Keratinocyte (primary cell): ENCODE results near the gene TSPAN17. TPM values are rescaled to one million over a fixed set of nuclear protein-coding genes. Genes with fewer than 3 reads are reported as not detected.

Experiments used
- DNase-seq: peaks from one replicate; pipeline ENCODE4 v3.0.0-alpha.2; 2011; ENCODE audit warnings: low read depth, missing footprints, low spot score
- FAIRE-seq: peaks from 2 replicates; lab custom pipeline; 2011; peaks lifted over from hg19 to GRCh38; lab: Jason Lieb, UNC
- H2AFZ ChIP-seq: 2 replicates; pipeline ENCODE4 v1.6.0; 2012; ENCODE audit warnings: low read length, control low read depth, inconsistent platforms; ENCODE audit not compliant: control insufficient read depth
- H3K27ac ChIP-seq: 2 replicates; pipeline ENCODE4 v1.5.1; 2011; ENCODE audit warnings: low read length; ENCODE audit not compliant: control insufficient read depth, insufficient read depth
- H3K27me3 ChIP-seq: 3 replicates; pipeline ENCODE4 v1.6.0; 2011; ENCODE audit warnings: low read length; ENCODE audit not compliant: control insufficient read depth, insufficient read depth; ENCODE audit errors: extremely low read depth
- H3K36me3 ChIP-seq, 2 experiments: 2 replicates in 1 of 2; 3 replicates in 1 of 2; pipeline ENCODE4 v1.5.1; 2011; ENCODE audit warnings: low read length in 2 of 2, mild to moderate bottlenecking in 1 of 2; ENCODE audit not compliant: control insufficient read depth in 2 of 2, insufficient read depth in 2 of 2; ENCODE audit errors: extremely low read depth in 1 of 2
- H3K4me1 ChIP-seq: 3 replicates; pipeline ENCODE4 v1.5.1; 2011; ENCODE audit warnings: low read length; ENCODE audit not compliant: control insufficient read depth, insufficient read depth; ENCODE audit errors: extremely low read depth
- H3K4me2 ChIP-seq: 3 replicates; pipeline ENCODE4 v1.6.0; 2011; ENCODE audit warnings: low read depth, low read length; ENCODE audit not compliant: control insufficient read depth, insufficient read depth; ENCODE audit errors: extremely low read depth
- H3K4me3 ChIP-seq, 3 experiments: fragments of 200-600 bp in 1 of 3; sonication (generic) in 1 of 3; 2 replicates in 2 of 3; 3 replicates in 1 of 3; pipeline ENCODE4 v1.5.1; 2011 to 2016; ENCODE audit warnings: low read length in 3 of 3, mild to moderate bottlenecking in 3 of 3, control low read depth in 2 of 3, inconsistent platforms in 1 of 3, low read depth in 1 of 3, mixed read lengths in 1 of 3, mixed run types in 1 of 3, moderate library complexity in 1 of 3; ENCODE audit not compliant: control insufficient read depth in 2 of 3, insufficient read depth in 2 of 3; ENCODE audit errors: extremely low read depth in 1 of 3
- H3K79me2 ChIP-seq: 2 replicates; pipeline ENCODE4 v1.6.0; 2012; ENCODE audit warnings: low read length; ENCODE audit not compliant: control insufficient read depth, insufficient read depth
- H3K9ac ChIP-seq: 3 replicates; pipeline ENCODE4 v1.6.0; 2011; ENCODE audit warnings: low read length; ENCODE audit not compliant: control insufficient read depth, insufficient read depth; ENCODE audit errors: extremely low read depth
- H3K9me1 ChIP-seq: 3 replicates; pipeline ENCODE4 v1.6.0; 2011; ENCODE audit warnings: low read length; ENCODE audit not compliant: control insufficient read depth, insufficient read depth; ENCODE audit errors: extremely low read depth
- H3K9me3 ChIP-seq: 2 replicates; pipeline ENCODE4 v1.5.1; 2012; ENCODE audit warnings: low read depth, low read length; ENCODE audit not compliant: control insufficient read depth
- H4K20me1 ChIP-seq: 3 replicates; pipeline ENCODE4 v1.6.0; 2011; ENCODE audit warnings: low read length; ENCODE audit not compliant: control insufficient read depth, insufficient read depth; ENCODE audit errors: extremely low read depth
- EZH2 ChIP-seq: IDR thresholded peaks from one replicate; pipeline ENCODE4 v1.6.1; 2012; ENCODE audit warnings: inconsistent platforms, mild to moderate bottlenecking, low read length, moderate library complexity
- dilution Hi-C: fragments of 300-500 bp; cut with MboI; formaldehyde crosslinking; loops from one replicate; pipeline ENCODE4 v1.7.0; 2020; ENCODE audit warnings: low sequenced_read_pairs; ENCODE audit not compliant: extremely low pct_ligation_motif_present
- polyA plus RNA-seq, 5 experiments: library from polyadenylated mRNA; depleted of rRNA in 3 of 5; stranded (reverse) in 3 of 5; stranded (forward) in 1 of 5; unstranded in 1 of 5; fragments of >200 nt; gene quantifications; 1 replicate in 1 of 5; 2 replicates in 3 of 5; 3 replicates in 1 of 5; pipeline versions ENCODE4 v1.2.1 to v1.2.3, GENCODE V29; 2011 to 2012; ENCODE audit warnings: missing spikeins in 2 of 5, low read depth in 1 of 5, low replicate concordance in 1 of 5
- TF ChIP-seq, protein P1 (sequence below), 3 experiments: IDR thresholded peaks in 1 of 3; conservative IDR thresholded peaks in 1 of 3; optimal IDR thresholded peaks in 1 of 3; 2 replicates in 2 of 3; 3 replicates in 1 of 3; pipeline versions ENCODE3 to v1.5.1; 2011; ENCODE audit warnings: low read length in 3 of 3, mild to moderate bottlenecking in 3 of 3, moderate library complexity in 2 of 3, control low read depth in 1 of 3, inconsistent platforms in 1 of 3; ENCODE audit not compliant: insufficient read depth in 2 of 3; ENCODE audit errors: extremely low read depth in 1 of 3

TSPAN17 gene
- polyA plus RNA-seq, 1 donor (not counting 4 experiments of a cell fraction or from before 2014, with no cell fraction given), result 53.1 TPM

DNA sequence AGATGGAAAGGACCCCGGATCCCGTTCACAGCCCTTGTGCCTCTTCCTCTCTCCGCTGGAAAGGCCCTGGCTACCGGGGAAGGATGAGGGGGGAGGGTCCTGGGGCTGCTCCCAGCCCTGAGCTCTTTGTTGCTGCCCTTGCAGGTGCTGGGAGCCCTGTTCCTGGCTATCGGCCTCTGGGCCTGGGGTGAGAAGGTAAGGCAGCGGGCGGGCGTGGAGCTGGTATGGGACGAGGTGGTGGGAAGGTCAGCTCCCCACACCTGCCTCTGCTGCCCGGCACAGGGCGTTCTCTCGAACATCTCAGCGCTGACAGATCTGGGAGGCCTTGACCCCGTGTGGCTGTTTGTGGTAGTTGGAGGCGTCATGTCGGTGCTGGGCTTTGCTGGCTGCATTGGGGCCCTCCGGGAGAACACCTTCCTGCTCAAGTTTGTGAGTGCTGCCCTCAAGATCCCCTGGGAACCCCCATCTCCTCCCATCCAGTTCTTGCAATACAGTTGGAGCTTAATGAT is 4.2 kb downstream of the TSPAN17 start:
- H3K36me3 ChIP-seq, result peaks cover 6 to 11% of the 10 kb centered on the region in 2 experiments
- FAIRE-seq, result no peak
- no peak overlapping the region for H3K9ac ChIP-seq
- H3K9me3 ChIP-seq, result no peaks in the 10 kb centered on the region
- H3K4me1 ChIP-seq, result peaks cover 26% of the 10 kb centered on the region
- no peaks in the 10 kb centered on the region for H3K27me3 ChIP-seq
- no peak for TF ChIP-seq EZH2
- TF ChIP-seq, protein P1, sequence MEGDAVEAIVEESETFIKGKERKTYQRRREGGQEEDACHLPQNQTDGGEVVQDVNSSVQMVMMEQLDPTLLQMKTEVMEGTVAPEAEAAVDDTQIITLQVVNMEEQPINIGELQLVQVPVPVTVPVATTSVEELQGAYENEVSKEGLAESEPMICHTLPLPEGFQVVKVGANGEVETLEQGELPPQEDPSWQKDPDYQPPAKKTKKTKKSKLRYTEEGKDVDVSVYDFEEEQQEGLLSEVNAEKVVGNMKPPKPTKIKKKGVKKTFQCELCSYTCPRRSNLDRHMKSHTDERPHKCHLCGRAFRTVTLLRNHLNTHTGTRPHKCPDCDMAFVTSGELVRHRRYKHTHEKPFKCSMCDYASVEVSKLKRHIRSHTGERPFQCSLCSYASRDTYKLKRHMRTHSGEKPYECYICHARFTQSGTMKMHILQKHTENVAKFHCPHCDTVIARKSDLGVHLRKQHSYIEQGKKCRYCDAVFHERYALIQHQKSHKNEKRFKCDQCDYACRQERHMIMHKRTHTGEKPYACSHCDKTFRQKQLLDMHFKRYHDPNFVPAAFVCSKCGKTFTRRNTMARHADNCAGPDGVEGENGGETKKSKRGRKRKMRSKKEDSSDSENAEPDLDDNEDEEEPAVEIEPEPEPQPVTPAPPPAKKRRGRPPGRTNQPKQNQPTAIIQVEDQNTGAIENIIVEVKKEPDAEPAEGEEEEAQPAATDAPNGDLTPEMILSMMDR (optimal IDR thresholded peaks at IDR 0.05 in 1 of 3, IDR thresholded peaks at IDR 0.05 in 1 of 3, conservative IDR thresholded peaks at IDR 0.05 in 1 of 3; ENCODE audit: extremely low read depth in 1 of 3, insufficient read depth in 2 of 3, low read length in 3 of 3), result no peak
- no peaks in the 10 kb centered on the region for H3K9me1 ChIP-seq
- dilution Hi-C loops, result no loop called here
- DNase-seq, result no peak
- H3K79me2 ChIP-seq, result peaks cover 28% of the 10 kb centered on the region
- H4K20me1 ChIP-seq, result peaks cover 4% of the 10 kb centered on the region
- H3K4me3 ChIP-seq, result no peak overlapping the region
- no peak overlapping the region for H3K27ac ChIP-seq
- H2AFZ ChIP-seq, result no peak overlapping the region
- H3K4me2 ChIP-seq, result no peak overlapping the region

DNA sequence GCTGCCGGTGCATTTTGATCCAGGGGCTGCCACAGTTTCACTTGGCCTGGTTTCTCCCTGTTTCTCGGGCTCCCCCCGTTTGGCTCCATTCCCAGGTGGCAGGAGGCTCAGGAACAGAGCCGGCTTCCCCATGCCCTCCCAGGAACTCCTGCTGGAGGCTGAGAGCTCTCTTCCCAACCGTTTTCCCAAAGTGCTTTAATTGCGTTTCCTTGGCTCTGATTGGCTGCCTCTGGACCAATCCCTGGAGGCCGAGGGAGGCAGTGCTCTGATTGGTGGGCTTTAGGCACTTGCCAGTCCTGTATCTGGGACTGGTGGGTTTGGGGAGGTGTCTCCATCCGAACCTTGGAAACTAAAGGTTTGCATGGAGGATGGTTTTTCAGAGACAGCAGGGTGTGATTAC is 4.9 kb downstream of the TSPAN17 start:
- Histone ChIP-seq H3K4me2 (no peak overlapping the region), H3K9me1 (no peaks in the 10 kb centered on the region), H2AFZ (no peak overlapping the region), H3K36me3 (peaks cover 6 to 13% of the 10 kb centered on the region in 2 experiments), H3K27me3 (no peaks in the 10 kb centered on the region), H3K4me3 (no peak overlapping the region), H3K9me3 (no peaks in the 10 kb centered on the region), H3K27ac (no peak overlapping the region), H3K79me2 (peaks cover 28% of the 10 kb centered on the region), H3K9ac (no peak overlapping the region), H4K20me1 (peaks cover 4% of the 10 kb centered on the region), H3K4me1 (peaks cover 22% of the 10 kb centered on the region)
- DNase-seq (no peak), FAIRE-seq (no peak)
- dilution Hi-C loops, result no loop called here
- TF ChIP-seq, protein P1 (optimal IDR thresholded peaks at IDR 0.05 in 1 of 3, IDR thresholded peaks at IDR 0.05 in 1 of 3, conservative IDR thresholded peaks at IDR 0.05 in 1 of 3; ENCODE audit: extremely low read depth in 1 of 3, insufficient read depth in 2 of 3, low read length in 3 of 3), result no peak
- no peak for TF ChIP-seq EZH2
